Measurements from ENCODE around the gene DMRT2.

Gene DMRT2

DNA sequence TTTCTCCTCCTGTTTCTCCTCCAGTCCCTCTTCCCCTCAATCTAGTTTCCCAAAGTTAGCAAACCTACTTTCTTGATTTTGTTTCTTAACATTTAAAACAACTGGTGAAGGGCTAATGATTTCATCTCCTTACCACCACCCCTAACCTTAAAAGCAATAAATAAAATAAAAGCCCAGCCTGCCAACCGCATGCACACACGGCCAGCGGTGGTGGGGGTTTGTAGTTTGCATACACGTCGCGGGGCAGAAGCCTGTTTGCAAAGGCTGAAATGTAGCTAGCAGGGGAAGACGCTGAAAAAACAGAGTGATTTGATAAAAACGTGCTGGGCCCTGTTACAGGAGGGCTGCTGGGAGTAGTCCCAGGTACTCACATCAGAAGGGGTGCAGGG, 1.9 kb upstream of the DMRT2 start:
- DNase-seq, result no peak

DNA sequence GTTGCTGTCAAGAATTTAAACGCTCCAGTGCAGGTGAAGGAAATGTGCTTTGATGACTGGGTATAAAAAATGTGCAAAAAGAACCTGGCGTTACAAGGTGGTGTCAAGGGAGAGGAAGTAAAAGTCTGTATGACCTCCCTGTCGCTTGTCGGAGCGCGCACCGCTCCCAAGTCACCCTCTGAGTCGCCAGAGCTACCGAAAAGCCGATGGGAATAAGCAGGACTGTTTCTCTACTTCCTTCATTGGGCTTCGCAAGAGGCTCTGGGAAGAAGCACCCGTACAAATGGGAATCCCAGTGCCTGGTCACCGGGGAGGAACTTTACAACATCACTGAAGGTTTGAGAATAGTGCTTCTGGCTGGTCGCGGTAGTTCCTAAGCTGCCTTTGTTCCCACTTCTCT, 1.3 kb upstream of the DMRT2 start:
- no peak for DNase-seq

DNA sequence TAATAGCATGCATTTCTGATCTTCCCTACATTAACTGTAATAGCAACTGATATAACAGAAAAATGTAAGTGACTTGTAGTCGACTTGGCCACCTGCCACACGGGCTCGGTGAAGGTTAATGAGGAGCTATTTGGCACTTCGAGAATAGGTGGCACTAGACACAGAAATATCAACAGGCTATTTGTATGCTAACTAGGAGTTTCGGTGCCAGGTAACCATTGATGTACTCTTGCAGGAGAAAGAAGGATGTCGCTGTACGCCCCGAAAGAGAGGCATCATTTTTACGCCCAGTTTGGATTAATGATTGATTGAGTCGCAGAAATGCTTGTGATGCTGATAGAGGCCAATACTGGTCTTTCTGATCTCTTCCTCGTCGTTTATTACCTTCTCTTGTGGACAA, 516 bp upstream of the DMRT2 start:
- DNase-seq, result no peak

DNA sequence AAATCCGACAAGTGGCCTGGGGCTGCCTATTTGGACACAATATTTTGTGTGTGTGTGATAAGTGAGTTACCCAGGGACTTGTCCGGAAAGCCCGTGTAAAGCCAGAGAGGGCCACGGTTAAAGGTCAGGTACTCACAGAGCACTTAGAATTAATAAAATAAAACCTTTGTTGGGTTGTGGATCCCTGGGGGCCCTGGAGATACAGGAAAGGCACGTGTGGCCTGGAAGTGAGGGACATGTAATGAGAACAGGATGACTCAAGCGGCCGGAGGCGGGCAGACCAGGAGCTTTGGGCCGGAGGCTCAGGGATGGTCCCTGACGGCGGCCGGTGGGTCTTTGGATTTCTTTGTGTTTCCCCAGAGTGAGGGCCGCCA, 1.0 kb downstream of the DMRT2 start:
- no peak for DNase-seq

DNA sequence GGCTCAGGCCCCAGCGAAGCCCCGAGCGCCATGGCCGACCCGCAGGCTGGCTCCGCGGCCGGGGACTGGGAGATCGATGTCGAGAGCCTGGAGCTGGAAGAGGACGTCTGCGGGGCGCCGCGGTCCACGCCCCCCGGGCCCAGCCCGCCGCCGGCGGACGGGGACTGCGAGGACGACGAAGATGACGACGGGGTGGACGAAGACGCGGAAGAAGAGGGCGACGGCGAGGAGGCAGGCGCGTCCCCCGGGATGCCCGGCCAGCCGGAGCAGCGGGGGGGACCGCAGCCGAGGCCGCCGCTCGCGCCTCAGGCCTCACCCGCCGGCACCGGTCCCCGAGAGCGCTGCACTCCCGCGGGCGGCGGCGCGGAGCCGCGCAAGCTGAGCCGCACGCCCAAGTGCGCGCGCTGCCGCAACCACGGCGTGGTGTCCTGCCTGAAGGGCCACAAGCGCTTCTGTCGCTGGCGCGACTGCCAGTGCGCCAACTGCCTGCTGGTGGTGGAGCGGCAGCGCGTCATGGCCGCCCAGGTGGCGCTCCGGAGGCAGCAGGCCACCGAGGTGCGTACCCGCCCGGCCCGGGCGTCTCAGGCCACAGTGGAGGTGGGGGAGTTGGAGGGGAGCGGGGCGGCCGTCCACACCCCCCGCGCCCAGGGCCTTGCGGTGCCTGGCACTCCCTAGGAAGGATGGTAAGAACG, 1.6 kb downstream of the DMRT2 start:
- peak; percentile 81 to 84 for DNase-seq

DNA sequence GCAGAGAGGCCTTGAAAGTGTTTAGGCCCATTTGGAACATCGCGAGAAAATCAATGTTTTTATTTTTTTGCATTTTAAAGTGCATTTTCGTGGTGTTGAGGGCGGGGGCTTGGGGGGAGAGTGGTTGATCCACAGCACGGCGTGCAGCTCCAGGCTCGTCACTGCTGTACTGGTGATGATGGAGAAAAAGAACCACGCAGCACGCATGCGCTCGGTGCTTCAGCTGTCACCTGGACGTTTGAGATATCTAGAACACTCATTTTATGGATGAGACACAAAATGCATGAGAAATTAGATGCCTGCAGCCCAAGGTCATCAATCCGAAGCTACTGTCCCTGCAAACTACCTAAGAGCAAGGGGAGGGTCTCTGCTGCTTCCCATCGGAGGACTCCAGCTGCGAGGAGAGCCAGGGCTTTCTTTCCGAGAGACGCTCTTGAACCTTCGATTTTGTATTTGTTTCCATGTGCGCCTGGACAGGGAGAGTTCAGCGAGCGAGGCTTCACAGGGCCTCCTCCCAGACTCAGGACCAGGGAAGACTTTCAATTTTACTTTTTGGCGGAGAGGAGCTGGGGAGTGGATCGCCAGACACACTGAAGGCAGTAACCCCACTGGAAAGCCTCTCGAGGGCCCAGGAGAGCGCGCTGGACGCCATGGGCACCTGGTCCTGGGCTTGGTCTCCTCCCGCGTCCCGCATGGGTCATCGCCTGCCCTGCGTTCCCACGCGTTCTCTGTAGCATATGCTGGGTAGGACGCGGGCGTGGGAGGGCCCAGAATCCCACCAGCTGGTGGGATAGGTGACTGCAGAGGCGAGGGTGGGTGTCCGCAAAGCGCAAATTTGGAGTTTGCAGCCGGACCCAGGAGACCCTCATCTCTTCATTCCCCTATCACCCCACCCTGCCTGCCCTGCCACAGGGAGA, 2.5 kb downstream of the DMRT2 start:
- peak; percentile 48 to 56 for DNase-seq

DNA sequence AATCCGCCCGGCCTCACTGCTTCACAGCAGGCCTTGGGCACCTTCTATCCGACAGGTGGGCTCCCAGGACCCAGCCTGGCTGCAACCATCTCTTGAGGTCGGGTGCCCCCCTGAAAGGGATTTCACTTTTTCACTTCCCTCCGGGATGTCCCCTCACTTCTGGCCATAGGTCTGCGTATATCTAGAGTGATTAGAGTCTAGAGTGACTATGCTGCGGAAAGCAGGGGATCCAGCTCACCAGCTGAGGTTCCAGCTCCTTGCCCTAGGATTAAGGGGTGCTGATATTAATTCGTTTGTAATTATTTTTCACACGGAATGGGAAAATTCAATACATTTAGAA, 3.1 kb downstream of the DMRT2 start:
- DNase-seq, result no peak

DNA sequence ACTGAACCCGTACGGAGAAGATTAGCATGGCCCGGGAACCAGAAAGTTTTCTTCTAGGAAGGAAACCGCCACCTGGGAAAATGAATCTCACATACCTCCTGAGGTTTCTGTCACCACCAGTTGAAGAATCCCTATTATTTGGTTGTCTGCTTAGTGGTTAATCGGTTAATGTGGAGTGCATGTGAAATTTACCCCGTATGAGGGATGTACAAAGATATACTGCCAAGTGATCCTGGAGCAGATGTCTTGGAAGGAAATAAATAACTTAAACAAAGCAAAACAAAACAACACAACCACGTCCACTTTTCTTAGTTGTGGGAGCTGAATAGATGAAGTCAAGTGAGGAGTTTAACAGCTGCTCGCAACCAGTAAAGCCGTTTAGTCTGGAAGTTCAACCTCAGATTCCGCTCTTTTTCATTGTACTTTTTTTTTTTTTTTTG, 3.8 kb downstream of the DMRT2 start:
- no peak for DNase-seq

DNA sequence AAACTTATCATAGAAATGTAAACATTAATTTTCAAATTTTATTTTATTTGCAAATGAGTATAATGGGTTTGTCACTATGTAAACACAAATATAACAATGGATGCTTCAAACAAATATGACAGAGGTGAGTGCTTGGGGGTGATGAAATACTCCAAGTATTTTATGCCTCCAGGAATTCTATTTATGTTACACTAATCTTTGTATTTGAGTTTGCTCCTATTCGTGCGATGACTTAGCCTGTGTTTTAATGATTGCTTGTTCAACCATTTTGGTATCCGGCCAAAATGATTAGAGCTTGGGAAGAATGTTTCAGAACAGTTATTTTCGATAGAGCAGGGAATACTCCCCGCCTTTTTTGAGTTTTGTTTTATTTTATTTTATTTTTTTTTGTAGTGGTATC, 5.0 kb downstream of the DMRT2 start:
- DNase-seq, result no peak

DNA sequence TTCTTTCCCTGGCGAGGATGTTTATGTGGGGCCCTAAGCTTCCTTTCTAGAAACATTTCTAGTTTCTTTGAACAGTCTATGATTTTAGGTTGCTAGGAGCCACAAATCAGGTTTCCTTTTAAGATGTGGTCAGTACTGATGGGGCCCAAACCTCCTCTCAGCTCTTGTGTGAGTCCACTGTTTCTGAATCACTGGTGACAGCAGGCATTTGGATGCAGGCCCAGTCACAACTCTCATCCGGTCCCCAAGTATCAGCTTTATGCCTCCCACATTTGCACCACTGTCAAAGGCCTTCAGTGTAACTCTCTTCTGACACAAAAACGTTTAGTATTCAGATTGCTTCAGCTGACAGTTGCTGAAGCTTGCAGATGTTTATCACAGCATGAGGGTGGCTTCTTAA, 7.8 kb downstream of the DMRT2 start:
- no peak for DNase-seq

DNA sequence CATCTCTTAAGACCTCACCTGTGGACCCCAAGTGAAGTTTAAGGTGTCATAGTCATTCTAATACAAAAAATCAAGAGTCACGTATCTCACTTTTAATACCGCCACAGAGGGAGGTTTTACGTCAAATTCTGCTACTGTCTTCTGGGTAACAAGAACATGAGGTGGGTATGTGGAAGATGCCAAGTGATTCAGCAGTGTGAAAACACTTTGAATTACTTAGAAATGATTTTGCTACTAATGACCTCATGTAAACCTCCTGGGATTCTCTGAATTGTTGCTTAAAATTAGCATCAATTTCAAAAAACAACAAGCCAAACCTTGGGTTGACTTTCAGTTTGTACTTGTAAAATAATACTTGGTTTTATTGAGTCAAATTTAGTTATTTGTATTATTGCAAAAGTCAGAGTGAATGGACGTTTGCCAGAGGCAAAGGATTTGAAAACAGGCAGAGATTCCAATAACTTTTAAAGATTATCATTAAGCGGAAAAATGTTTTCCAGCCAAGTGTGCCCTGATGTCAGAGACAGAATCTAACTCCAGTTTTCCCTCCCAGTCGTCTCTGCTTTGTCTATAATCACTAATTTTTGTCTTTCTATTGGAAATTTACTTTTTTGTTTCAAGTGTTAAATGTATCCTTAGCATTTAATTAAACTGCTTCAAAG, 8.8 kb downstream of the DMRT2 start:
- no peak for DNase-seq

DNA sequence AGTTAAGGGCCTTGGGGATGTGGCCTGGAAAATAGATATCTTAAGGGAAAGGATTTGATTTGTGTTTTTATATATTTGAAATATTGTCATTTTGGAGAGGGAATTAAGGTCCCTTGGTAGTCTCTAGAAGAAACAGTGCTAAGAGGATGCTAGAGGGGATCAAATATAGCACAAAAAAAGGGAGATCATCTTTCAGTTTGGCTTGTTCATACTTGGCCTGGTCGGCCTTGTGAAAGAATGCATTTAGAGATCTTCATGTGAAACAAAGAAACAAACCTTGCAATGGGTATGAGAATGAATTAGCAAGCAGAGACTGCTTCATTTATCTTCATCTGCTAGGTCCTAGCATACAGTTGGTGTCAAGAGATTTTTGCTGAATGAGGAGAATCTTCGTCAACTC, 15.0 kb downstream of the DMRT2 start:
- no peak for DNase-seq

DNA sequence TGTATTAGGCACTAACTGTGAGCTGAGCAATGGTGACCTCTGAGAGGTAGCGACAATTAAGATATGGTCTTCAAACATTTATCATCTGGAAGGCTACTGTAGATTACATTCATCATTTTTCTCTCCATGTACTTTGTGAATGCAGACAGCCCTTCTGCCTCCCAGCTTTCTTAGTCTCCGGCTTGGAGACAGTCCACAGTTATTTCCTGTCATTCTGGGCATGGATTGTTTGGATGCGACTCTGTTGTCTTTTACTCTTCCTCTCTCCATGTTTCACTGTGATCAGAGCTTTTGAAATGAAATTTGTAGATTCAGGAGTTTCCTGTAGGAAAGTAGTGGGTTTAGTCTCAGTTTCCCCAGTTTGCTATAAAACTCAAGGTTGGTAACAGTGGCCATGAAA, 20.5 kb downstream of the DMRT2 start:
- DNase-seq, result no peak

DNA sequence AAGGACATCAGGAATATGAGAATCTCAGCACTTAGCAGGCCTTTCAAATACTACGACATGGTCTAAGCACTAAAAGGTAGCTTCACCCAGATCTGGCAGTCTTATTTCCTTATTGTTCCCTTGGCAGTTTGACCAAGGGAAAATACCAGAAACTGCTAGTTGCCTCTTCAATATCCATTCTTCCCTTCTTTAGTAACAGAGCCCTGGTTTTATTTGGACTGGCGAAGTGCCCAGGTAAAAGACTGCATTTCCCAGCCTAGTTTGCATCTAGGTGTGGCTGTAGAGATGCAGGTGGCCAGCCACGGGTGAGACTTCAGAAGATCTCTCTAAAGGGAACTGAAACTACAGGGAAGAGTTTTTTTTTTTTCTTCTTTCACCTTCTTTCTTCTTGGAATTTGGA, 21.6 kb downstream of the DMRT2 start:
- DNase-seq, result no peak

DNA sequence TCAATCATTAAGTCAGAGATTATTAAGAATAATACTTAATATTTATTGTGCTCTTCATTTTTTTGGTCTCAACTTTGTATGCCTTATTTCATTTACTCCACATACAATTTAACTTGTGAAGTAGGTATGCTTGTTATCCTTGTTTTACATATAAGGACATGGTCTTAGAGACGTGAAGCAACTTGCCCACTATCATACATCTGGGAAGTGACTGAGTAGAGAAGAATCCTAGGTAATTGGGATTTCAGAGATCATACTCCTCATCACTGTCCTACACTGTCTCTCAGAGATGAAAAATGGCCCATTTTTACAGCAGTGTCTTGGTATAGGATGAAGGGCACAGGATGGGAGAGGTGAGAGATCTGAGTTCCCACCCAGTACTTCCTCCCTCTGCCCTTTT, 23.3 kb downstream of the DMRT2 start:
- DNase-seq, result no peak

DNA sequence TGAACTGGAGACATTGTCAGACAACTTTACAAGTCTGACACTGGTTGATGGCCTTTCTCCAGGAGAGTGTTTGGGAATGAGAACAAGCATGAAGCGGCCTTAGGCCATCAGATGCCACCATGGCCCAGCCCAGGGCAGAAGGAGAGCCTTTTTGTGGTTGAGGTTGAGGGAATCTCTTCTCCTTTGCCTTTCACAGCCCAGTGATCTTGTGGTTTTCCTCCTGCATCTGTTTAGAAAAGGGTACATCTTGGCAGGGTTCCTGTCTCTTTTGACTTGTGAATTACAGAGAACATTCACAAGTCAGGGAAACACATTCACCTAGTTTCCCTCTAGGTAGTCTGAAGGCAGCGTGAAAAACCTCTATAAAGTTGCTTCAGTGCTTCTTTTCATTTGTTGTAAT, 27.5 kb downstream of the DMRT2 start:
- no peak for DNase-seq

DNA sequence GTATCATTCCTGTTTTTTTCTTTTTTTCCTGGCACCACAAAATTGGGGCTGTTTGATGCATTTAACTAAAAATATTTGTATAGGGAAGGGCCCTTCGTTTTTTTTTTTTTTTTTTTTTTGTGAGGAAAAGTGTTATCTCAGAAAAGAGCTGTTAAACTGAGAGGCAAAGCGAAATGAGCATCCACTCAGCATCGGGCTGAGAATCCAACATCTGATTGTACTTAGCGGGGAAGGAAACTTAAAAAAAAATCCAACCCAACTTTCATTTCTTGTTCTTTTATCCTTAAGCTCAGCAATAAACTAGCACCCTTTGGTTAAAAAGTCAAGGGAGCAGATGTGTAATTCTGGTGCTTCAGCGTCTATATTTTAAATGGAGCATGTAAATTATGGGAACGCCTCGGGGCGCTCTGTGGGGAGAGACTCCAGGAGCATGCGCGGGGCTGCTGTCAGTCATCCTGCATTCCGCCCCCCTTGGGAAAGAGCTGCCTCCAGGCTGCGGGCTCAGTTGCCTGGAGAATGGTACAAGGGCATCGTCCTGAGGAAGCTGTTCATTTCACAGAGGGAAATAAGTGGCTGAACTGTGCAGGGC, 33.3 kb downstream of the DMRT2 start:
- DNase-seq, result peak; percentile 71 to 76

DNA sequence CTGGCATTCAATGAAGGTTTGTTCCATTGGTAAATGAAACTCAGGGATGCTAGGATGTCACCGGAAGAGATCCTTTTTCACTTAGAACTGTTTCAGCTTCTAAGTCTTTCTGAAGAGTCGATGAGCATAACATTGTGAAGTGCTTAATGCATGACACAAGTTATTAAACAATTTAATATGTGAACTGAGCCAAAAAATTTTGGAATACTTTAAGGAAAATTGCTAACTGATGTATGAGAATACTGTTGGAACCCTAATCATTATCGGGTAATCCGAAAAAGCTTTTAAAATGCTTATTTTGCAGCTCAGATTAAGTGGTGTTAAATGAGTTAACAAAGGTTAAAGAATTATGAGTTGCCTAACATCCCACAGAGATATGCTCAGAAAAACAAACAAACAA, 34.9 kb downstream of the DMRT2 start:
- no peak for DNase-seq

DNA sequence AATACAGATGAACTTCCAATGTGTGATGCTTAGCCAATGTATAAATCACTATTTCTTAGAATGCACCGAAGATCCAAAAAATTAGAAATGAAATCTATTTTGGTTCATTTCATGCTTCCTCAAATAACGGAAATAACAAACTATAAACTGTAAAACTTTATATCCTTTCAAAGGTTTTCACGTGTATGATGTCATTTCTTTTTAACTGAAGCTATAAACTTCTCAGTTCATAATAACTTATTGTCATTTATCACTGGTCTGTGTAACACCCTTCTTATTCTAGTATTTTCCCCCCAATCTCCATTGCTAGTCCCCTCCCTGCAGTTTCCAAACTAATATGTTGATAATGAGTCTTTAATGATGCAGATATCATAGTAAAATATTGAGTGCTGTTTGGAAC, 36.4 kb downstream of the DMRT2 start:
- DNase-seq, result no peak

DNA sequence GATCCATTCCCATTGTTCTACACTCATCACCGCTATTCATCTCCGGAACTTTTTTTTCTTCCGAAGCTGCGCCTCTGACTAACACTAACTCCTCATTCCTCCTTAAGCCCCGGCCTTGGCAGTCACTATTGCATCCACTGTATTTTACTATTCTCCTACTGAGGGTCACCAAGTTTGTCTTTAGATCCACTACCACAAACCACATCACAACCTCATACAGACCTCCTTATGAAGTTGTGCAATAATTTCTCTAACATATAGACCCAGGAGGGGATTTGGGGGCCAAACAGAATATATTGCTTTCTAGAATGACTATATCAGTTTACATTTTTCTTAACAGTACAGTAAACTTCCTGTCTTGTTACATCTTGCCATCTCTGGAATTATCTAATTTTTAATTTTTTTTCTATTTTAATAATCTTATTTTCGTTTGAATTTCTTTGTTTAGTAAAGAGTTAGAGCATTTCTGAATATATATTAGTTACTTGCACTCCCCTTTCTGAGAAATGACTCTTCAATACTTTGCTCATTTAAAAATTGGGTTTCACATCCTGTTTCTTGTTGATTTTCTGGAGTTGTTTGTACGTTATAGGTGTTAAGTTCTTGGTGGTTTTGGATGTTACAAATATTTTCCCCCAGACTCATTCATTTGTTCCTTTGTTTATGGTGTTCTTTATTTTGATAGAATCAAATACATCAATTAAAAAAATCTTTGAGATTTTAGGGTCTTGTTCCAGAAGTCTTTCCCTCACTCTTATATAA, 37.1 kb downstream of the DMRT2 start:
- no peak for DNase-seq

DNA sequence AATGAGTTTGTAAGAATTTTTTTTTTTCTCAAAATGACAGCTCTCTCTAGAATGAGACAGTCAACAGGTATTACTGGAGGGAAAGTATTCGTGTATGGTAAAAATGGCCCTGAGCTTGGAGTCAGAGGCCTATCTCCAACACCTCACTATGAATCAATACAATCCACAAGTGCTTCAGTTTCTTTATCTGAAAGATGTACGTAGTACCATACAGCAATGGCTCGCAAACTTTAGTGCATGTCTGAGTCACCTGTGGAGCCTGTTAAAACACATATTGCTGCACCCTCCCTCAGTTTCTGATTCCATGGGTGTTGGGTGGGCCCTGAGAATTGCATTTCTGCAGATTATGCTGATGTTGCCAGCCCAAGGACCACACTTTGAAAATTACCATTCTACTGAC, 44.6 kb downstream of the DMRT2 start:
- DNase-seq, result no peak

DNA sequence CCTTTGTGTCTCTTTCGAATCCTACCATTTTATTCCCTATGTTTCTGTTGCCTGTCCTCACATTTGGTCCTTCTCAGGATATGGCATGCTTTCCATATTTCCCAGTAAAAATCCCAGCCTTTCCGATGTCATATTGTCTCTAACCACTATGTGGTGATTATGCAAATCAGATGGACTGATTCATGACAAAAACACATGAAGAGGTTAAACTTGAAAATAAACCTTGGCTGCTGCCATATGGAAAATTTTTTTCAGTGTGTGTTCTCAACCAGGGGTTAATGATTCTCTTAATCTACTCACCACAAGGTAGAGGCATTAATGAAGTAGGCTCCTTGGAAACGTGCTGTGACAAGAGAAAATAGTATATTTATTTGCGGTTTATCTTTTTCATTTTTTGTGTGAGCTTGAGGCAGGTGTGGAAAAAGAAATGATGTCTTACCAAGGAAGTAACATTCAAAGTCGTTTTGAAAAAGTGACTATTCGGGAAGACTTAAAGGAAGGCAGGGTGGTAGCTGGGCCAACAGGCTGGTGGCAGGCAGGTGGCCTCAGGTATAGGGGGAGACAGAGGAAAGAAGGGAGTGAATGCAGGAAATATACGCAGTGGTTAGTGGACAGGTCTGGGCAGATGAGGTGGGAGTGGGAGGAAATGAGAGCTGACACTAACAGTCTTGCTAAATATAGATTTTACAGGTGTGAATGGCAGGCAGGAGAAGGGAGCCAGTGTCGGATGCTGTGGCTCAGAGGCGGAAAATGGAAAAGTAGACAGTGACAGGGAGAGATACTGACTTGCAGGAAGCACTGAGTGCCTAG, 46.2 kb downstream of the DMRT2 start:
- DNase-seq, result no peak
